Stomach (tissue), 9 donors: Measurements from ENCODE around the gene COG2. TPM values are rescaled to one million over a fixed set of nuclear protein-coding genes. Genes with fewer than 3 reads are reported as not detected.

ENCODE experiments used
- DNase-seq, 2 donors: peaks; one replicate each; pipeline versions ENCODE4 v3.0.0 to v3.0.0-alpha.2; 2013 to 2019
- H3K27ac ChIP-seq, 5 donors: fragments of 200-600 bp in 4 of 5; sonication (generic) in 4 of 5; one replicate each; pipeline ENCODE4 v1.5.1; 2013 to 2019; ENCODE audit warnings: mild to moderate bottlenecking in 1 of 5, moderate library complexity in 1 of 5
- H3K27me3 ChIP-seq, 3 donors: fragments of 200-600 bp; sonication (generic); one replicate each; pipeline ENCODE4 v1.5.1; 2017 to 2019; ENCODE audit warnings: mixed run types in 1 of 3
- H3K36me3 ChIP-seq, 4 donors: fragments of 200-600 bp; sonication (generic); 1 replicate in 3 of 4; 2 replicates in 1 of 4; pipeline ENCODE4 v1.5.1; 2016 to 2019
- H3K4me1 ChIP-seq, 4 donors: fragments of 200-600 bp; sonication (generic); one replicate each; pipeline ENCODE4 v1.5.1; 2016 to 2019
- H3K4me3 ChIP-seq, 4 donors: fragments of 200-600 bp; sonication (generic) in 3 of 4; one replicate each; pipeline ENCODE4 v1.5.1; 2016 to 2019; ENCODE audit warnings: mild to moderate bottlenecking in 1 of 4
- H3K9me3 ChIP-seq, 4 donors: fragments of 200-600 bp; sonication (generic); one replicate each; pipeline ENCODE4 v1.5.1; 2016 to 2019
- EP300 ChIP-seq: sonication (generic); formaldehyde crosslinking; IDR thresholded peaks from one replicate; pipeline ENCODE4 v1.6.1; 2017; ENCODE audit warnings: antibody characterized with exemption
- POLR2A ChIP-seq, 4 donors: fragments of 450-650 bp; IDR thresholded peaks; one replicate each; pipeline ENCODE4 v1.6.1; 2016; ENCODE audit warnings: antibody characterized with exemption in 4 of 4, control low read depth in 2 of 4, mild to moderate bottlenecking in 1 of 4, moderate library complexity in 1 of 4
- POLR2AphosphoS5 ChIP-seq, 3 donors: sonication (generic); formaldehyde crosslinking; IDR thresholded peaks; one replicate each; pipeline ENCODE4 v1.6.1; 2016; ENCODE audit warnings: antibody characterized with exemption in 3 of 3
- WGBS, 5 donors: extraction: QIAGEN DNeasy Blood & Tissue Kit in 3 of 5; methylation state at CpG; one replicate each; pipeline versions ENCODE4 v1.1.5 to v1.1.7; 2013 to 2018; 5-methylcytosine and 5-hydroxymethylcytosine counted together
- intact Hi-C: fragments of 100-400 bp; cut with DNase I; formaldehyde crosslinking; loops from one replicate; pipeline ENCODE4 v1.15.1; 2023; ENCODE audit warnings: low total_unique reads
- polyA plus RNA-seq, 3 donors: library from polyadenylated mRNA; stranded (reverse); fragments of 200-250 nt; gene quantifications; one replicate each; pipeline ENCODE4 v1.2.3, GENCODE V29; 2013
- total RNA-seq, 5 donors: library from RNA; depleted of rRNA; stranded (reverse); fragments of >200 nt; gene quantifications; one replicate each; pipeline versions ENCODE4 v1.1.0 to v1.2.3, GENCODE V29; 2014 to 2016
- TF ChIP-seq, protein P1 (sequence below), 7 experiments: fragments of 450-650 bp in 4 of 7; fragments of 200-600 bp in 3 of 7; sonication (generic) in 3 of 7; IDR thresholded peaks; one replicate each; pipeline ENCODE4 v1.5.1; 2016 to 2019; ENCODE audit warnings: antibody characterized with exemption in 7 of 7, control low read depth in 2 of 7, mild to moderate bottlenecking in 1 of 7
- donor health status: healthy with polysubstance abuse.
- donor health status: Bipolar disorder and iron deficiency.
- donor health status: healthy.

Gene COG2
- total and polyA plus RNA-seq, 8 donors, result 8.9 to 51.3 (median 20.7) TPM

- H3K4me3 ChIP-seq, result no peak overlapping the region
- H3K9me3 ChIP-seq, result no peaks in the 10 kb centered on the region
- 48 to 63% (median 56%) methylated on average over 2 of the region's 2 CpGs for WGBS, 5 donors
- TF ChIP-seq POLR2AphosphoS5 (IDR thresholded peaks at IDR 0.05), result no peak
- no peak for TF ChIP-seq EP300
- TF ChIP-seq, protein P1, sequence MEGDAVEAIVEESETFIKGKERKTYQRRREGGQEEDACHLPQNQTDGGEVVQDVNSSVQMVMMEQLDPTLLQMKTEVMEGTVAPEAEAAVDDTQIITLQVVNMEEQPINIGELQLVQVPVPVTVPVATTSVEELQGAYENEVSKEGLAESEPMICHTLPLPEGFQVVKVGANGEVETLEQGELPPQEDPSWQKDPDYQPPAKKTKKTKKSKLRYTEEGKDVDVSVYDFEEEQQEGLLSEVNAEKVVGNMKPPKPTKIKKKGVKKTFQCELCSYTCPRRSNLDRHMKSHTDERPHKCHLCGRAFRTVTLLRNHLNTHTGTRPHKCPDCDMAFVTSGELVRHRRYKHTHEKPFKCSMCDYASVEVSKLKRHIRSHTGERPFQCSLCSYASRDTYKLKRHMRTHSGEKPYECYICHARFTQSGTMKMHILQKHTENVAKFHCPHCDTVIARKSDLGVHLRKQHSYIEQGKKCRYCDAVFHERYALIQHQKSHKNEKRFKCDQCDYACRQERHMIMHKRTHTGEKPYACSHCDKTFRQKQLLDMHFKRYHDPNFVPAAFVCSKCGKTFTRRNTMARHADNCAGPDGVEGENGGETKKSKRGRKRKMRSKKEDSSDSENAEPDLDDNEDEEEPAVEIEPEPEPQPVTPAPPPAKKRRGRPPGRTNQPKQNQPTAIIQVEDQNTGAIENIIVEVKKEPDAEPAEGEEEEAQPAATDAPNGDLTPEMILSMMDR (IDR thresholded peaks at IDR 0.05), result no peak
- no peak for TF ChIP-seq POLR2A (IDR thresholded peaks at IDR 0.05)
- no peak overlapping the region for H3K27ac ChIP-seq
- intact Hi-C loops, result no loop called here
- H3K27me3 ChIP-seq, result no peaks in the 10 kb centered on the region
- H3K4me1 ChIP-seq, result no peaks in the 10 kb centered on the region
- DNase-seq, result no peak
- no peaks in the 10 kb centered on the region for H3K36me3 ChIP-seq
Observed at GRCh38 chr1:230609208-230609607, 33.1 kb upstream of the COG2 start.

GRCh38 chr1:230610589-230610988 is 31.7 kb upstream of the COG2 start:
- intact Hi-C loops, result no loop called here
- H3K27ac ChIP-seq, result no peak overlapping the region
- TF ChIP-seq, protein P1 (IDR thresholded peaks at IDR 0.05), result no peak
- no peak for TF ChIP-seq POLR2AphosphoS5 (IDR thresholded peaks at IDR 0.05)
- TF ChIP-seq EP300, result no peak
- TF ChIP-seq POLR2A (IDR thresholded peaks at IDR 0.05), result no peak
- WGBS, 5 donors, result 29 to 47% (median 35%) methylated on average over 1 of the region's 1 CpG
- H3K9me3 ChIP-seq, result no peaks in the 10 kb centered on the region
- DNase-seq, result no peak
- H3K36me3 ChIP-seq, result no peaks in the 10 kb centered on the region
- H3K27me3 ChIP-seq, result no peaks in the 10 kb centered on the region
- no peak overlapping the region for H3K4me3 ChIP-seq
- H3K4me1 ChIP-seq, result no peaks in the 10 kb centered on the region

- peak in 1 of 2 donors; percentile 23 for DNase-seq
- Histone ChIP-seq H3K27me3 (no peaks in the 10 kb centered on the region), H3K4me3 (no peak overlapping the region), H3K9me3 (no peaks in the 10 kb centered on the region), H3K4me1 (no peaks in the 10 kb centered on the region), H3K27ac (no peak overlapping the region), H3K36me3 (no peaks in the 10 kb centered on the region)
- 51 to 78% (median 56%) methylated on average over 7 of the region's 7 CpGs for WGBS, 5 donors
- TF ChIP-seq POLR2AphosphoS5 (IDR thresholded peaks at IDR 0.05), result no peak
- intact Hi-C loops, result no loop called here
Observed at GRCh38 chr1:230611128-230611877, 31.0 kb upstream of the COG2 start.

- no peak for DNase-seq
- Histone ChIP-seq H3K4me3 (no peak overlapping the region), H3K27ac (no peak overlapping the region), H3K27me3 (no peaks in the 10 kb centered on the region), H3K4me1 (no peaks in the 10 kb centered on the region), H3K36me3 (no peaks in the 10 kb centered on the region), H3K9me3 (no peaks in the 10 kb centered on the region)
- WGBS, 5 donors, result 15 to 54% (median 45%) methylated on average over 1 of the region's 1 CpG
- intact Hi-C loops, result no loop called here
- no peak for TF ChIP-seq POLR2A (IDR thresholded peaks at IDR 0.05)
- TF ChIP-seq EP300, result no peak
- no peak for TF ChIP-seq POLR2AphosphoS5 (IDR thresholded peaks at IDR 0.05)
- TF ChIP-seq, protein P1 (IDR thresholded peaks at IDR 0.05), result no peak
Observed at GRCh38 chr1:230611878-230612235, 30.4 kb upstream of the COG2 start.

- no peak for DNase-seq
- Histone ChIP-seq H3K36me3 (no peaks in the 10 kb centered on the region), H3K9me3 (no peaks in the 10 kb centered on the region), H3K4me3 (no peak overlapping the region), H3K4me1 (no peaks in the 10 kb centered on the region), H3K27ac (no peak overlapping the region), H3K27me3 (no peaks in the 10 kb centered on the region)
- TF ChIP-seq POLR2A (IDR thresholded peaks at IDR 0.05) (no peak), POLR2AphosphoS5 (IDR thresholded peaks at IDR 0.05) (no peak), EP300 (no peak)
- TF ChIP-seq, protein P1 (IDR thresholded peaks at IDR 0.05), result no peak
- intact Hi-C loops, result no loop called here
- WGBS, 5 donors, result 60 to 88% (median 83%) methylated on average over 1 of the region's 1 CpG
Observed at GRCh38 chr1:230612651-230613050, 29.6 kb upstream of the COG2 start.
